NCI-H524 treated with DMSO at 0.1 percent for 48 hours (cell line): ENCODE measurements around the gene VEGFD.

Experiments
- DNase-seq: peaks from one replicate; lab custom pipeline; 2025; lab: John Stamatoyannopoulos, UW

Gene VEGFD

GRCh38 chrX:15359701-15360100, 24.5 kb downstream of the VEGFD start:
- DNase-seq: no peak

GRCh38 chrX:15358533-15358932, 25.7 kb downstream of the VEGFD start:
- no peak for DNase-seq

GRCh38 chrX:15356444-15356843, 27.8 kb downstream of the VEGFD start:
- DNase-seq: no peak

- DNase-seq: peak; percentile 89
Observed at GRCh38 chrX:15350329-15350996, 33.8 kb downstream of the VEGFD start.

GRCh38 chrX:15349046-15349445, 35.2 kb downstream of the VEGFD start:
- peak; percentile 18 for DNase-seq

- DNase-seq: no peak
Observed at GRCh38 chrX:15345976-15346375, 38.2 kb downstream of the VEGFD start.

- no peak for DNase-seq
Observed at GRCh38 chrX:15344106-15344505, 40.1 kb downstream of the VEGFD start.

GRCh38 chrX:15343075-15343476, 41.1 kb downstream of the VEGFD start:
- DNase-seq: no peak

GRCh38 chrX:15340867-15341266, 43.3 kb downstream of the VEGFD start:
- no peak for DNase-seq

- DNase-seq: peak; percentile 11
Observed at GRCh38 chrX:15336023-15336413, 48.2 kb downstream of the VEGFD start.

GRCh38 chrX:15335135-15336022, 48.8 kb downstream of the VEGFD start, which contains the start of gene PIGA:
Gene PIGA (minus strand): TSS chrX:15335523. CDS start chrX:15331930, 3,593 bp downstream.
- DNase-seq: peak; percentile 85

- no peak for DNase-seq
Observed at GRCh38 chrX:15334561-15334960, 49.7 kb downstream of the VEGFD start.

- no peak for DNase-seq
Observed at GRCh38 chrX:15328821-15329220, 55.4 kb downstream of the VEGFD start.

GRCh38 chrX:15328131-15328530, 56.1 kb downstream of the VEGFD start:
- no peak for DNase-seq

GRCh38 chrX:15322472-15322871, 61.7 kb downstream of the VEGFD start:
- DNase-seq: no peak

- DNase-seq: no peak
Observed at GRCh38 chrX:15322072-15322471, 62.1 kb downstream of the VEGFD start.

GRCh38 chrX:15321447-15321846, 62.8 kb downstream of the VEGFD start:
- DNase-seq: no peak

- DNase-seq: no peak
Observed at GRCh38 chrX:15320297-15320696, 63.9 kb downstream of the VEGFD start.

GRCh38 chrX:15319075-15319474, 65.1 kb downstream of the VEGFD start:
- no peak for DNase-seq

GRCh38 chrX:15315509-15315908, 68.7 kb downstream of the VEGFD start, which contains the start of gene ASB11:
Gene ASB11 (minus strand): TSS chrX:15315640. CDS start chrX:15315605, 35 bp downstream.
- no peak for DNase-seq

- no peak for DNase-seq
Observed at GRCh38 chrX:15314472-15314871, 69.7 kb downstream of the VEGFD start.

GRCh38 chrX:15311119-15311518, 73.1 kb downstream of the VEGFD start:
- no peak for DNase-seq

GRCh38 chrX:15310117-15310516, 74.1 kb downstream of the VEGFD start:
- no peak for DNase-seq
